CD4-positive, alpha-beta T cell treated with Interleukin-17A for 1 hour (primary cell): ENCODE measurements around the gene YKT6.

Experiments
- DNase-seq: peaks from one replicate; pipeline ENCODE4 v3.0.0-alpha.2; 2020

The YKT6 gene

DNA sequence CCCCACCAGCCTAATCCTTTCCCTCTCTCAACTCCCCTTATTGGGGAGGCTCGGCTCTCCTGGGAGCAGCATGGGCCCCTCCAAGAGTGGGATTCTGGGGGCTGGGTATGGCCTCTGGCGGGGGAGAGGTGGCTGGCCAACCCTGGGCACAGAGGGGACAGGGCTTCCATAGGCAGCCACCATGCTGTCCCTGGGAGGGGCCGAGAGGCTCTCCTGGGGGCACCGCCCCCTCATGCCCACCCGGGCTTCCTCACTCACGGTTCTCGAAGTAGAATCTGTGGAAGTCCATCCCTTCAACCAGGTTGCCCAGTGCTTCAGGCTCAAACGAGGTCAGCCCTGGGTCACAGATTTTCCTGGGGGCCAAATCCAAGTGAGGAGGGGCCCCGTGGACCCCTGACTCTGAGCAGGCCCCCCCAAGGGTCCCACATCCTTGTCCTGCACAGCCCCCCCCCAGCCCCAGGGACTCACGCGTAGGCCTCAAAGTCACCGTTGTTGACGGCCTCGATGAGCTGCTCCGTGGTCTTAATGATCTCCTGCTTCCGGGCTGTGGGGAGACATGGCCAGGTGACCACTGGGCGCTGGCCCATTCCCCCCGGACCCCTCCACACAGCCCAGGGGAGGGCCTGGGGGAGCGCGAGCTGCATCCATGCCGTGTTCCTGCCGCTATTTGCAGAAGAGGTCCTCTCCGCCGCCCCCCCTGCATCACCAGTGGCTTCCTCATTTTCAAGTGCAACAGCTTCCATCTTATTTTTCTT lies 19.8 kb downstream of the YKT6 start:
- DNase-seq = no peak

DNA sequence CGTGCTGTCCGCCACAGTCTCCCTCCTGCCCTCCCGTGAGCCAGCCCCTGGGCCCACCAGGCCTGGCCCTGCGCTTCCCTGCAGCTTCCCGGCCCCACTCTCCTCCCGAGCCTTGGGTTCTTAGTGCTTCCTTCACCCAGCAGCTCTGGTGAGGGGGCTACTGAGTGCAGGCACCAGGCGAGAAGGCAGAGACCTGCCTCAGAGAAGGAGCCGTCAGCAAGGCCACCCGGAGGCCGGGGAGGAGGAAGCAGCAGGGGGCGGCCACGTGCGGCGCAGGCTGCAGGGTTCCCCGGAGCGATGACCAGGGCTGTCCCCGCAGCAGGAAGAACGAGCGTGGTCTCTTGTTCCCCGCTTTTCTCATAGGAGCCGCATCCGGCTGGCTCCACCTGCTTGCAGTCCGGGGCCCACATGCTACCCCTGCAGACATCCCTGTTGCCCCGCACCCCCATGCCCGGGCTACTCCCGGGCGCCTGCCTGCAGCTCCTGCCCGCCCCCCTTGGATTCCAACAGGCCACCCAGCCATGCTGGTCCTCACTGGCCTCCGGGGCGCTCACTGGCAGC lies 20.5 kb downstream of the YKT6 start:
- DNase-seq = no peak

DNA sequence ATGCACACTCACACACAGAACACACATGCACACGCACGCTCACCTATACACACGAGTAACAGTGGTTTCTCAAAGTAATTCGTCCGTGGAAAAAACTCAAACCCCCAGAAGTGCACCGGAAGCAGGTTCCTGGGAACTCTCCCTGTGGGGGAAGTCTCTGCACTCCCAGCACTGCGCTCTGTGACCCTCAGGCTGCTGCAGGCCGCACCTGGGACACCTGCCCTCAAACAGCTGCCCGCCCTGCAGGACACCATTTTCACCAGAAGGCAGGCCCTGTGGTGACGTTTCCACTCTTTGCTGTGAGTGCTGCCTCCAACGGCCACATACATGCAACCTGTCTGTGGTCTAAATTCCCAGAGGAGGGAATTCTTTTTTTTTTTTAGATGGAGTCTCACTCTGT lies 21.3 kb downstream of the YKT6 start:
- no peak for DNase-seq

DNA sequence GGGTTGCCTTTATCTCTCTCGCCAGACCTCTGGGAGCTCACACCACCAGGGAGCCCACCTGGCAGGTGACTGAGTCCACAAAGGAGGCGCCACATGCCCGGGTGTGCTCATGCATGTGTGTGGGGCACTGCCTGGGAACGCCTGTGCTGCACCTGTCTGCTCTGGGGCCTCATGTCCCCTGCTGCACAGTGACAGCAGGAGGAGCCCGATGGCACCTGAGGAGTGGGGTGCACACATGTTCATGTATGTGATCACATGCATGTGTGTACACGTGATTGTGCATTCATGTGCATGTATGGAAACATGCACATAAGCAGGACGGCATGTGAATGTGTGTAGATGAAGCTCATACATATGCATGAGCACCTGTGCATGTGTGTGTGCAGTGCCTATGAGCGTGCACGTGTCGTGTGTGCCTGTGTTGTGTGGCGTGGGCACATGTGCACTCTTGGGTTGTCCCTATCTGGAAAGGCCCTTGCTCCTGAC lies 22.0 kb downstream of the YKT6 start:
- DNase-seq = no peak

DNA sequence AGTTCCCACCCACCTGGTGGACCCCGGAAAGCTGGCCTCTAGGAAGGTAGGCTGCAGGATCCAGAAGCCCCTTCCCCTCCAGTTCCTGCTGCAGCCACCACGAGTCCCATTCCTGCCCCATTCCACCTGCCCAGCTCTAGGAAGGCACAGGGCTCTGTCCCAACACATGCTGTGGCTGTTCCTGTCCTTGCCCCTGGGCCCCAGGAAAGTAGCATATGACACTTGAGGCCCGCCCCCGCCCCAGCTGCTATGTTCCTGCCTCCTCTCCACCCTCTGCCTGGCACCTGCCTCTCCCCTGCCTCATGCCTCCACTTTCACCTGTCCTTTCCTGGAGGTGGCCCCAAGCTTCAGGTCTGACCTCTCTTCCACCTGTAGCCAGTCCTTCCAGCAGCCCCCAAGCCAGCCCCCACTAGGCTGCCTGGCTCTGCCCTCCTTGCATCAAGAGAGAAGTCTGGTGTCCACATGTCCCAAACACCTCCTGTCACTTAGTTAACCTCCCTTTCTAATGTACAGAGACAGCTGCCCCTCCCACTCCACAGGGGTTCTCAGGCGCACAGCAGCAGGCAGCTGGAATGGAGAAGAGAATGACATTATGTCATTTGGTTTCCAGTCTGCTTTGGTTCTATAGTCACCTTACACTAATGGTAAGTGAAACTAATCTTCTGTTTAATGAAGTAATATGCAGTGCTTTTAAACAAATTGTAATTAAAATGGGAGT lies 22.7 kb downstream of the YKT6 start:
- DNase-seq = no peak

DNA sequence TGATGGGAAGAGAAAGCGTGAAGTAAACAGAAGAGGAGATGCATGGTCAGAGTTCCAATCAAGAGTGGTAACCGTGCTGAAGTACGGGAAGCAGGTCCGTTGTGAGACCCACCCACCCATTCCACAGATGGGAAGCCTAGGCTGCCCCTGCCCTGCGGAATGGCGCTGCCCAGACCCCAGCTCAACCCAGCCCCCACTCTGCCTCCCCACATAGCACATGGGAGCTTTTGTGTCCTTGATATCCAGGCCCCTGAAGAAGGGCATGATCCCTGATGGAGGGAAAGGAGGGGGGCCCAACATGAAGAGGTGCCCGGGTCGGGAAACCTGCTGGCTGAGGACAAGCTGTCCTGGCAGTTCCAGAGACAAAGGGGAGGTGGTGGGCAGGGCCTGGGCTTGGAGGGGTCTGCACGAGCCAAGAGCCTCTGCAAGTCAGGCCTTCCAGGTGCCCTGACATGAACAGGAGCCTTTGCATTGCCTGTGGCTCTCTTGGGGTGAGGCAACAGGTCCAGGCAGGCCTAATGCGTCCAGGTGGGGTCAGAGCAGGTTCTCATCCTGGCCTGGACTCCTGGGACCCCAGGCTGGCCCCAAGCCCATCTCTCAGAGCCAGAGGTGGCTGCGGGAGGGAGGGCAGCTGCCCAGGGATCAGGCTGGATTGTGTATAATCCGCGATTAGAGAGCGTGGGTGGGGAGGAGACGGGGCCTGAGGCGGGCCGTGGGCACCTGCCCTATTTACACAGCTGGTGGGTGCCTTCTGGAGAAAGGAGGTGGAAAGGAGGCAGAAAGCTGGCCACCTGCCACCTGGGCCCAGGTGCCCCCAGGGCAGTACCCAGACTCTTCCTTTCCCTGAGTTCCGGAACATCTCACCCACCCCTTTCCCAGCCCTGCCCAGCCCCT lies 23.5 kb downstream of the YKT6 start:
- DNase-seq = no peak

DNA sequence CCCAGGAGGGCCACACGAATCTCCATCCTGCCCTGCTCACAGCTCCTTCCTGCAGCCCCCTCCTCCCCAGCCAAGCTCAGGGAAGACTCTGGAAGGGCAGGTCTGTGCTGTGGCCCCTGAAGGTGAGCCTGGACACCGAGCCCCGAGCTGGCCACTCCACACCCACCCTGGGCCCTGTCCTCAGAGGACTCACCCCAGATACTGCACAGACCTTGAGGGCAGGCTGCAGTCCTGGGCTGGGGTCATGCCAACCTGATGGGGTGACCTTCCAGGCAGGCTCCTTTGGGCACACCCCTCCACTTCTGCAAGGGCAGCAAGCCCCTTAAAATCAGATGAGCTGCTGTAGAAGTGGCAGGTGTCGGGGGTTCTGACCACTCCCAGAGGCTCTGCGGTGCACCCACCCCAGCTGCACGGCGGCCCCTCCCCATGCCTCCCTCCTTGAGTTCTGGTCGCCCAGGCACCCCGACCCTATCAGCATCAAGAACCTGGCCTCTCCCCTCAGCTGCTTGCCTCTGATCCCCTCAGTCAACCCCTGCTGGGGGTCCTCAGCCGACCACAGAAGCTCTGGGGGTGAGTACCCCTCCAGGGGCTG lies 24.3 kb downstream of the YKT6 start:
- no peak for DNase-seq

DNA sequence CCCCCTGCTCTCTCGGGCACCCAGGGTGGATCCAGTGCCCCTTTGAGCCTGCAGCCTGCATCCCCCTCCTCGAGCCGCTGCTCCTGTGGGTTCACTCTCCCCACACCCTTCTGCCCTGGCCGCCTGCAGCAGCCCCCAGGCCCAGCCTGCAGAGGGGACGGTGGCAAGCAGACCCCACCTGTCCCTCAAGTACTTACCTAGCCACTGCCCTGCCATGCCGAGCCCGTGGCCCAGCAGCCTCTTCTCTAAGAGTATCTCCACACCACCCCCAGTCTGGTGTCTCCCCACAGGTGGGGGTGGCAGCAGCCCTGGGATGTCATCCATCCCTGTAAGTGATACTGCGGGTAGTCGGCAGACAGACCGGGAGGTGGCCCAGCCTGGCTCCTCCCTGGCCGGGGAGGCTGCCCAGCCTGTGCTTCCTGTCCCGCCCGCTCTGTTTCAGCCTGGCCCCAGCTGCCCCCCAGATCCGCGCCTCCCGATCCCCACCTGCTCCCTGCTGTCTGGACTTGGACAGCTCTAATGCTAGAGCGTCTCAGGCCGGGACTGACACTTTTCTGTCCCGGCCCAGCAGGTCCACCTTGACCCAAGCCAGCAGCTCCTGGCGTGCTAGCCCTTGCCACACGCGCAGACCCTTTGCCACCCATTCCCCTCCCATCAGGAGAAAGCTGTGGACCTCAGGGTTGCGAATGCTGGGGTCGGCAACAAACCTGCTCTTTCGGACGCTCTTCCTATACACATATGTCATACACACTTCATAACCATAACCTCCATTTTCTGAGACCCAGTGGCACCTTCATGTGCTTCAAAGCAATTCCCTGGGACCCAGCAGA lies 25.0 kb downstream of the YKT6 start:
- DNase-seq = no peak

DNA sequence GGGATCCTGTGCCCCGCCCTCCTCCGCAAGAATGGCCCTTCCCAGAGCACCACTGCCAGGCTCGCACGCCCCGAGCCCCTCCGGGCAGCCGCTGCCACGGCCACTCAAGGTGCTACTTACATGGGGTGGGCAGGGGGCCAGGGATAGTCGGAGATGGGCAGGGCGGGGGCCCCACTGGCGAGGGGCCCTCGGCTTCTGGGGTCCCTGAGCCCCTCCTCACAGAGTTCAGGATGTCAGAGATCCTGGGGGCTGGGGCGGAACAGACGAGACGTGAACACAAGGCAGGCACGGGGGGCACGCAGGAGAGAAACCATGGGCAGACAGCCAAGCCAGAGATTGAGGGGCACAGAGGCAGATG lies 25.6 kb downstream of the YKT6 start:
- DNase-seq = no peak

DNA sequence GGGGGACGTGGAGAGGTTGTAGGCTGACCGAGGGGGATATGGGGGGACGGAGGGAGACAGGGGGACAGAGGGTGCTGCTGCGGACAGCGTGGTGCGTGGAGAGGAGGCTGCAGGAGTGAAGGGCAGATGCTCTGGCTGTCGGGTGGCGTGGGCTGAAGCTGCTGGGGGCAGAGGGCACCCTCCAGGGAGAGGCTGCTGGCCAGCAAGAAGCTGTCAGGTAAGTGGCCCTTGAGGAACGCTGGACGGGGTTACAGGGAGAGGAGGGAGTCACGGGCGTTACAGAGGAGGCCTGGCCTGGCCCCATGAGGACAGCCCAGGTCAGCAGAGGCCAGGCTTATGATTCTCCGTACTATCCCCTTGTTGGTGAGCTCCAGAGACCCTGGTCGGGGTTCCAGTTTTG lies 27.1 kb downstream of the YKT6 start:
- no peak for DNase-seq

DNA sequence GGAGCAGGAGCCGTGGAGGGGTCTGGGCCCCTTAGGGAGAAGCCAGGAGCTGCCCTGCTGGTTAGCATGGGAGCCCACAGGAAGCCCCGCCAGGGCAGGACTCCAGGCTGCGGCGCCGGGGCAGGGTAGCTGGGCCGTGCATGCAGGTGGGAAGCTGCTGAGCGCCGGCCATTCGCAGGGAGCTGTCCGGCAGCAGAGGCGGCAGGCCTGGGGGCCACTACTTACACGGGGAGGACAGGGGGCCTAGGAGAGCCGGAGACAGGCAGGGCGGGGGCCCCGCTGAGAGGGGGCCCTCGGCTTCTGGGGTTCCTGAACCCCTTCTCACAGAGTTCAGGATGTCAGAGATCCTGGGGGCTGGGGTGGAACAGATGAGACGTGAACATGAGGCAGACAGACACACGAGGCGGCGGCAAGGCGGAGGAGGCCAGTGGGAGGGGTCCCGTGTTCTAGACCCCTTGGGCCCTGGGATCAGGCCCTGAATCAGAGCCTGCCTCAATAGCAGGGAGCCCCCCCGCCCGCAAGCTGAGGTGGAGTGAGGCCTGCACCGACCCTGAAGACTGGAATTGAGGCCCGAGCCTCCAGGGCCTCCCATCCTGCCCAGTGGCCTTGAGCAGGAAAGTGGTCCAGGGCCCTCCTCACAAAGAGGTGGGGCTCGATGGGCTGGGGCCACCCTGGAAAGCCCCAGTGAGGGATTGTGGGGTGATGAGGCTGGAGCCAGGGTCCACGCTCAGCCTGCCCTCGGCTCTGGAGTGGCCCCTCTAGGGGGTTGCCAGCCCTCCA lies 28.0 kb downstream of the YKT6 start:
- no peak for DNase-seq

DNA sequence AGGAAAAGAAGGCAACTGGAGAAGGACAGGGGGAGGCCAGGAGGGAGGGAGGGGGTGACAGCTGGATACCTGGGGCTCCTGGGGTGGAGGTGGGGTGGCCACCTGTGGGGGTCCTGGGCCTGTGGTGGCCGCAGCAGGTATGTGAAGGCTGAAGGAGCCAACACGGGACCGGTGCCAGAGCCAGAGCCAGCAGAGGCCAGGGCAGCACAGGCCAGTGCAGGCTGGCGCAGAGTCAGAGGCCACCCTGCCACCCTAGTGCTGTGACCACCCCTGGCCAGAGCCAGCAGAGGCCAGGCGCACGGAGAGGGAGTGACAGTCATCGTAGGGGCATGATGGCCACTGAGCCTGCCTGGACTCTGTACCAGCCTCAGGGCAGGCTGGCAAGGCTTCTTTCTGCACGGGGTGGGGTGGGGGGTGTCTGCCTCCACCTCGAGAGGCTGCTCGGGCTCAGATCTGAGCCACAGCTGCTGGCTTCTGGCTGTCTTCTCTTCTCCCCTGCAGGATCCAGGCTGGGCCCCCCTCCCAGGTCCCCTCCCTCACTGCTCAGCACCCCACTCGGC lies 28.8 kb downstream of the YKT6 start:
- no peak for DNase-seq

DNA sequence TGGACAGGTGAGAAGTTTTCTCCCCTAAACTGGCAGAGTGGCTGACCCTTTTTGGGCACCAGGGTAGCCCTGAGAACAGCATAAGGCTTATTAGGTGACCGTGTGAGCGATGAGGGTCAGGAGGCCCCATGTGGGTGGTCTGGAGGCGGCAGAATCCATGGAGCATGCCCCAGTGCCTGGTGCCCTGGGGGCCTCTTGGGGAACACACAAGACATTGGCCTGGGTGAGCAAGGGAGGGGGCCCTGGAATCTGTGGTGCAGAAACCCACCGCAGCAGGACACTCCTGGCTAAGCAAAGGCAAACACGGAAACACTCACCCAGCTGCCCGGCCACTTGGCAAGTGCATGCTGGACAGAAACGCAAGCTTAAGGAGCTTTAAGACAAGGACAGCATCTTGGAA lies 29.5 kb downstream of the YKT6 start:
- no peak for DNase-seq

DNA sequence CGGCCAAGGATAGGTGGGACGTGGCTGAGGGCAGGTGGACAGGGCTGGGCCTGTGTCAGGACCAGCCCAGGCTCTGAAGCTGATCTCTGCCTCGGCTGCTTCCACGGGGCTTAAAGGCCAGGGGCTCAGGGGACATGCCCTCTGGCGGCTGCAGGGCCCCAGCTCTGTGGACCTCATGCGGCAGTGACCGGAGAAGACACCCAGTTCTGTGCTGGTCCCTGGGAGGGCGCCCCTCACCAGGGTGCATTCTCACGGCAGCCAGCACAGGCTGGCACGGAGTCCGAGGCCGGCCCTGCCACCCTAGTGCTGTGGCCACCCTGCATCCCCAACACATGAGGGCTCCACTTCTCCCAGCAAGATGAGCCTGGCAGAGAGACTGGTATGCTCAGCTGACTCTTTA lies 30.3 kb downstream of the YKT6 start:
- no peak for DNase-seq

DNA sequence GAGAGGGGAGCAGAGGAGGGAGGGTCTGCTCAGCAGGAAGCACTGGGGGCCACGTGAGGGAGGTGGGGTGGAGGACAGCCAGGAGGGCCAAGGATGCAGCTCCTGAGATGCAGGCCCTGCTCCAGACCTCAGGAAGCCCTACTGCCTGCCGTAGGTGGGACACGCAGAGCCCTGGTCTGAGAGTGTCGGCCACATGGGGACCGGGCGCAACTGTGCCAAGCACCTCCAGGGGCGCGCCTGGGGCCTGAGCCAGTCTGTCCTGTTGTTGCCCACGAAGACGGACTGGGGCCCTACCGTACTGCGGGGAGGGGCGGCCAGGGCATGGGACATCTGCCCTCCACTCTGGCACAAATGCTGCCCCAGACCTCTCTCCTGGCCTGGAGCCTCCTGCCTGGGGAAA lies 31.6 kb downstream of the YKT6 start:
- DNase-seq = no peak

DNA sequence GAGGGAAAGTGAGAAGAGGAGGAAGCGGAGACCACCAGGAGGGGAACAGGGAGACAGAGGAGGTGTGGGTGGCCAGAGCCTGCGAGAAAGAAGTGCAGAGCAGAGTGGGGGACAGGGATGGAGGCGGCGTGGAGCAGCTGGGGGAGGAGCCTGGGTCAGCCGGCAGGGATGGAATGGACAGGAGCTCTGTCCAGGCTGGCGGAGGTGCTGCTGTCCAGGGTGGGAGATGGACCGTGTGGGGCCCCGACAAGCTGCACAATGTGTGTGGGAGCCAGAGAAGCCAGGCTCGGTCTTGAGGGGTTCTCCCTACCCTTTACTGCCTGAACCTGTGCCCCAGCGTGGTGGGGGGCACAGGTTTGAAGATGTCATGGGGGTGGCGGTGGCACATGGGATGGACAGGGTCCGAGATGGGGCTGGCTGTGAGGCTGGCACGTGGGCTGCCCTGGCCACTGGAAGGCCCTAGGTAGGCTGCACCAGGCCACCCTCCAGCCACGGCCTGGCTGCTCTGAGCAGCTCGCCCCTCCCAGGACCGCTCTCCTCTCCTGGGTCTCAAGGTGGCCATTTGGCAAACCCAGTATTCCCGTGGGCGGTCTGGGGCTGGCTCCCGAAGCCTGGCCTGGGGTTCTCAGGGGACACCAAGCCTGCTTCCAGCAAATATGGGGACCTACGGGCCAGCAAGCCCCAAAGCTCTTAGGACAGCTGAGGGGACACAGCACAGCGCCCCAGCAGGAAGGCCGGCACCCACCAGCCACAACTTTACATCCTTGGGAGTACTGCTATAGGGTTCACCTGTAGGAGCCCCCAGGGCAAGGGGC lies 32.3 kb downstream of the YKT6 start:
- DNase-seq = no peak

DNA sequence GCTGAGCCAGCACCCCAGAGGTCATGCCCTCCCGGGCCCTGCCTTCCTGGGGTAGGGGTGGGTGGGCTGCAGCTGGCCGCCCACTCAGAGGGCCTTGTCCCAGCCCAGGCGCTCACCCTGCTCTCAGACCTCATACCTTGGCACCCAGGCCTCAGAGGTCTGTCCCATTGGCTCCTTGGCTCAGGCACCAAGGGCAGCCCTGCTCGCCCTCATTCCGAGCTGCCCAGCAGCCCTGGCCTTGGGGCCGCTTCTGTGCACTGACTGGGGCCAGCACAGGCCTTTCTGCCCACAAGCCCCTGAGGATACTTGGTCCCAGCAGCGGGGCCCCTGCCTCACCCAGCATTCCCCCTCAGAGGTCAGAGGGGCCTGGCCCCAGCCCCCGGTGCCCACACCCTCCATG lies 34.3 kb downstream of the YKT6 start:
- no peak for DNase-seq

DNA sequence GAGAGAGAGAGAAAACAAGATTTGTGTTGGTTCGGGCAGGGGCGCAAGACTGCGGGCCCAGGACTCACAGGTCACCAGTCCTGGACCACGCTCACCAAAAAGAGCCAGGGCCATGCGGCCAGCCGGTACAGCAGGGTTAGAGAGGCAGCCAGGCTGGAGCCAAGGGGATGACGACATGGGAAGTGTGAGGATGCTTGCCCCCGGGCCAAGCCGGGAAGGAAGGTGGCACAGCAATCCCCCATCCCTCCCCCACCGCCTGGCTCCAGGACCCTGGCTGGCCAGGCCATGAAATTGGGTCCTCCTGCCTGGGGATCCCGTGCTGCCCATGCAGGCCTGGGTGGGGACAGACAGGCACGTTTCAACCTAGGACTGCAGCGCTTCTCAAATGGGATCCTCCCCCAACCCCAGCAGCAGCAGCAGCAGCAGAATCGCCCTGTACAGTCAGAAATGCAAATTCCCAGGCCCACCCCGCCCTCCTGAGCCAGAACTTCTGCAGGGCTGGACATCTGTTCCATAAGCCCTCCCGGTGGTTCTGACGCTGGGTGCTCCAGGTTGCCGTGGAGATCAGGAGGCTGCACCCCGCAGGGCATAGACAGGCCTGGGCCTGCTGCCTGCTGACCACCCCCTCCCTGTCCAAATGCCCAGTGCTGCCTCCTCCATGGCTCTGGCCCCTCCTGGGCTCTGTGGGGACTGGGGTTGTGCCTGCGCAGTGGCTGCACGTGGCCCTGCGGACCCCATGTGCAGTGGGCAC lies 35.0 kb downstream of the YKT6 start:
- DNase-seq = no peak

DNA sequence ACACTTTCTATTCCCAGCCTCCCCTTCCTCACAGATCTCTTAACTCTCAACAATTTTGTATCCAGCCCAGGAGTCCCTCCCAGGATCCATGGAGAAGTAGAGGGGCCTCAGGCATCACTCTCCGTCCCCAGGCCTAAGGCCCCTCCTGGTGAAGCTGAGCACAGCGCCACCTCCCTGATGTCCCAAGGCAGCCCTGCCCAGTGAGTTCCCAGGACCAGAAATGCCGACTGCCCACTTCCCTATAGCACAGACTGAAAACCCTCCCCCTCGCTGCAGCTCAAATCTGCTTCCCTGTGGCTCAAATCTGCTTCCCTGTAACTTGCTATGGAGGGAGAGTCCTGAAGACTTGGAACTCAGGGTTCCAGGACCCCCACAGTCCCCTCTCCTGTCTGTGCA lies 35.6 kb downstream of the YKT6 start:
- DNase-seq = no peak
